K562 (cell line): Measurements from ENCODE around the gene FAM171A2. TPM values are rescaled to one million over a fixed set of nuclear protein-coding genes. Genes with fewer than 3 reads are reported as not detected.

Source experiments
- ETV1 ChIP-seq: fragments of 450-650 bp; conservative IDR thresholded peaks from 2 replicates; pipeline ENCODE4 v1.6.1; 2016; ENCODE audit warnings: missing genetic modification characterization, control low read depth, low read depth, missing compliant biosample characterization
- MCM5 ChIP-seq: fragments of 450-650 bp; IDR thresholded peaks from 2 replicates; pipeline ENCODE4 v1.6.1; 2016; ENCODE audit warnings: low read depth
- POLR3A ChIP-seq: IDR thresholded peaks from 2 replicates; pipeline ENCODE4 v1.6.1; 2011; ENCODE audit warnings: borderline replicate concordance, mild to moderate bottlenecking, moderate library complexity; ENCODE audit not compliant: insufficient read length, insufficient read depth; ENCODE audit errors: extremely low read depth
- SIN3B ChIP-seq: fragments of 450-650 bp; IDR thresholded peaks from 2 replicates; pipeline ENCODE4 v1.6.1; 2017; ENCODE audit warnings: low read depth, mild to moderate bottlenecking, moderate library complexity
- XRCC5 ChIP-seq: fragments of 200-400 bp; formaldehyde crosslinking; IDR thresholded peaks from 2 replicates; pipeline ENCODE4 v1.6.1; 2017; ENCODE audit warnings: low read depth, mild to moderate bottlenecking, low read length
- ZBTB7A ChIP-seq: IDR thresholded peaks from 2 replicates; pipeline ENCODE4 v1.6.1; 2011; ENCODE audit warnings: low read depth, mild to moderate bottlenecking, low read length, moderate library complexity, borderline replicate concordance; ENCODE audit not compliant: control insufficient read depth
- ZNF124 ChIP-seq: sonication (generic); formaldehyde crosslinking; IDR thresholded peaks from 2 replicates; pipeline ENCODE4 v1.8.1; 2022; ENCODE audit warnings: missing genetic modification reagents
- polyA plus RNA-seq, 8 experiments: library from polyadenylated mRNA; depleted of rRNA in 4 of 8; stranded (reverse) in 5 of 8; unstranded in 3 of 8; fragments of >200 nt; fragmentation: Nextera tagmentation in 2 of 8; fragmentation: Illumina TruSeq in 1 of 8; extraction: Ambion mirVana in 2 of 8; extraction: Trizol in 1 of 8; gene quantifications; 2 replicates each; pipeline versions ENCODE4 v1.2.1 to v1.2.3, GENCODE V29; 2011 to 2014; ENCODE audit warnings: inconsistent platforms in 1 of 8, missing spikeins in 1 of 8
- total RNA-seq, 7 experiments: library from RNA; depleted of rRNA in 6 of 7; stranded (reverse); fragments of >200 nt in 6 of 7; fragmentation: Illumina TruSeq in 2 of 7; extraction: Trizol in 2 of 7; gene quantifications; 2 replicates each; pipeline versions ENCODE4 v1.2.1 to v1.2.3, GENCODE V29; 2011 to 2021; ENCODE audit warnings: low replicate concordance in 1 of 7
- TF ChIP-seq, protein P1 (sequence below): fragments of 450-650 bp; IDR thresholded peaks from 2 replicates; pipeline ENCODE4 v1.6.1; 2016; ENCODE audit warnings: mild to moderate bottlenecking
- TF ChIP-seq, protein P2 (sequence below): fragments of 250-450 bp; sonication (Bioruptor Pico); IDR thresholded peaks from 2 replicates; pipeline ENCODE4 v1.9.0; 2021; ENCODE audit warnings: mild to moderate bottlenecking
- TF ChIP-seq, protein P3 (sequence below): fragments of 450-650 bp; IDR thresholded peaks from 2 replicates; pipeline ENCODE4 v1.6.1; 2018; ENCODE audit not compliant: partially characterized antibody

The FAM171A2 gene
- total and polyA plus RNA-seq, 9 of the 15 experiments (the other 6 are each of a cell fraction or from before 2014, with no cell fraction given): 0.10 to 10.2 (median 2.0) TPM; not detected in 1

DNA sequence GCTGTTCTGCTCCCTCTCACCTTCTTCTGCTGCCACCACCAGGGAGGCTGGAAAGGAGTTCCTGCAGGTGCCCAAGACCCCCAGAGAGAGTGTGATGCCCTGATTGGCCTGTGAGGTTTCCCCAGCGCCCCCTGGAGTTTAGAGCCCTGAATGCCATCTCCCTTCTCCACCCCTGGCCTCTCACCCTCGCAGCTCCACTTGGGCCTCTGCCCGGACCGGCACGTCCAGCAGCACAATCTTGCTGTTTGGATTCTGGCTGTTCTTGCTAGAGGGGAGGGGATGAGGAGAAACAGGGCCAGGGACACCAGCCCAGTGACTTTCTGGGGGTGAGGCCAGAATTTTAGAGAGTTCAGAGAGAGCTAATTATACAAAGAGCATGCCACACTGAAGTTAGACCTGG, 12.5 kb upstream of the FAM171A2 start (continued):
- TF ChIP-seq, protein P1, sequence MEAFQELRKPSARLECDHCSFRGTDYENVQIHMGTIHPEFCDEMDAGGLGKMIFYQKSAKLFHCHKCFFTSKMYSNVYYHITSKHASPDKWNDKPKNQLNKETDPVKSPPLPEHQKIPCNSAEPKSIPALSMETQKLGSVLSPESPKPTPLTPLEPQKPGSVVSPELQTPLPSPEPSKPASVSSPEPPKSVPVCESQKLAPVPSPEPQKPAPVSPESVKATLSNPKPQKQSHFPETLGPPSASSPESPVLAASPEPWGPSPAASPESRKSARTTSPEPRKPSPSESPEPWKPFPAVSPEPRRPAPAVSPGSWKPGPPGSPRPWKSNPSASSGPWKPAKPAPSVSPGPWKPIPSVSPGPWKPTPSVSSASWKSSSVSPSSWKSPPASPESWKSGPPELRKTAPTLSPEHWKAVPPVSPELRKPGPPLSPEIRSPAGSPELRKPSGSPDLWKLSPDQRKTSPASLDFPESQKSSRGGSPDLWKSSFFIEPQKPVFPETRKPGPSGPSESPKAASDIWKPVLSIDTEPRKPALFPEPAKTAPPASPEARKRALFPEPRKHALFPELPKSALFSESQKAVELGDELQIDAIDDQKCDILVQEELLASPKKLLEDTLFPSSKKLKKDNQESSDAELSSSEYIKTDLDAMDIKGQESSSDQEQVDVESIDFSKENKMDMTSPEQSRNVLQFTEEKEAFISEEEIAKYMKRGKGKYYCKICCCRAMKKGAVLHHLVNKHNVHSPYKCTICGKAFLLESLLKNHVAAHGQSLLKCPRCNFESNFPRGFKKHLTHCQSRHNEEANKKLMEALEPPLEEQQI: no peak
- no peak for TF ChIP-seq SIN3B
- TF ChIP-seq, protein P2, sequence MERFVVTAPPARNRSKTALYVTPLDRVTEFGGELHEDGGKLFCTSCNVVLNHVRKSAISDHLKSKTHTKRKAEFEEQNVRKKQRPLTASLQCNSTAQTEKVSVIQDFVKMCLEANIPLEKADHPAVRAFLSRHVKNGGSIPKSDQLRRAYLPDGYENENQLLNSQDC (CRISPR knock-in tag): no peak
- TF ChIP-seq, protein P3, sequence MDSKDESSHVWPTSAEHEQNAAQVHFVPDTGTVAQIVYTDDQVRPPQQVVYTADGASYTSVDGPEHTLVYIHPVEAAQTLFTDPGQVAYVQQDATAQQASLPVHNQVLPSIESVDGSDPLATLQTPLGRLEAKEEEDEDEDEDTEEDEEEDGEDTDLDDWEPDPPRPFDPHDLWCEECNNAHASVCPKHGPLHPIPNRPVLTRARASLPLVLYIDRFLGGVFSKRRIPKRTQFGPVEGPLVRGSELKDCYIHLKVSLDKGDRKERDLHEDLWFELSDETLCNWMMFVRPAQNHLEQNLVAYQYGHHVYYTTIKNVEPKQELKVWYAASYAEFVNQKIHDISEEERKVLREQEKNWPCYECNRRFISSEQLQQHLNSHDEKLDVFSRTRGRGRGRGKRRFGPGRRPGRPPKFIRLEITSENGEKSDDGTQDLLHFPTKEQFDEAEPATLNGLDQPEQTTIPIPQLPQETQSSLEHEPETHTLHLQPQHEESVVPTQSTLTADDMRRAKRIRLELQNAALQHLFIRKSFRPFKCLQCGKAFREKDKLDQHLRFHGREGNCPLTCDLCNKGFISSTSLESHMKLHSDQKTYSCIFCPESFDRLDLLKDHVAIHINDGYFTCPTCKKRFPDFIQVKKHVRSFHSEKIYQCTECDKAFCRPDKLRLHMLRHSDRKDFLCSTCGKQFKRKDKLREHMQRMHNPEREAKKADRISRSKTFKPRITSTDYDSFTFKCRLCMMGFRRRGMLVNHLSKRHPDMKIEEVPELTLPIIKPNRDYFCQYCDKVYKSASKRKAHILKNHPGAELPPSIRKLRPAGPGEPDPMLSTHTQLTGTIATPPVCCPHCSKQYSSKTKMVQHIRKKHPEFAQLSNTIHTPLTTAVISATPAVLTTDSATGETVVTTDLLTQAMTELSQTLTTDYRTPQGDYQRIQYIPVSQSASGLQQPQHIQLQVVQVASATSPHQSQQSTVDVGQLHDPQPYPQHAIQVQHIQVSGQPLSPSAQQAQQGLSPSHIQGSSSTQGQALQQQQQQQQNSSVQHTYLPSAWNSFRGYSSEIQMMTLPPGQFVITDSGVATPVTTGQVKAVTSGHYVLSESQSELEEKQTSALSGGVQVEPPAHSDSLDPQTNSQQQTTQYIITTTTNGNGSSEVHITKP: no peak
- 0 out of 2 replicates have a peak, but pooled peaks have one; percentile 60 for TF ChIP-seq ZBTB7A
- TF ChIP-seq POLR3A: no peak
- TF ChIP-seq XRCC5: 0 out of 2 replicates have a peak, but pooled peaks have one; percentile 32
- TF ChIP-seq MCM5: no peak
- no peak for TF ChIP-seq ZNF124
- TF ChIP-seq ETV1 (tag): no peak
- TF ChIP-seq, all 486 proteins: peak for 7
